ENCODE data around the gene KCNE4.

The KCNE4 gene, protein sequence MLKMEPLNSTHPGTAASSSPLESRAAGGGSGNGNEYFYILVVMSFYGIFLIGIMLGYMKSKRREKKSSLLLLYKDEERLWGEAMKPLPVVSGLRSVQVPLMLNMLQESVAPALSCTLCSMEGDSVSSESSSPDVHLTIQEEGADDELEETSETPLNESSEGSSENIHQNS

GRCh38 chr2:223051693-223052289 lies at the start of gene KCNE4:
Gene KCNE4, plus strand, starts transcription at chr2:223052190. Its CDS starts 641 bp downstream, at chr2:223052831.
- no peak for DNase-seq (ENCODE audit: low read depth, low spot score)

DNA sequence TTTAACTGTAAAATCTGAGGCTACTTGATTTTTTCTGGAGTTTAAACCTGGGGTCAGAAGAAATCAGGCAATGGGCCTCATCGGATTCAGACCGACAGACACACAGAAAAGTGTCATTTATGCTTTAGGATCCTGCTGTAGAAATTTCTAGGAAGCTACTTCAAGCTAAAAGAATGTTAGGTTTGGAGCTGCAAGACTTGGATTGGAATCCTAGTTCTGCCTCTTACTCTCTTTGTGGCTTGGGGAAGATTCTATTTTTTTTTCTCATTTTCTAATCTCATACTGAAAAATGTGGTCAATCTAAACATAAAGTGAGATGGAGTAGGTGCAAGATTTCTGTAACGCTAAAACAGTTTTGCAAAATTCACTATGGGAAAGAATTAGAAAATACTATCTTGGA lies 48.8 kb upstream of the KCNE4 start:
- no peak for DNase-seq (ENCODE audit: low read depth, low spot score)

- DNase-seq (ENCODE audit: low read depth, low spot score) = no peak
Measured at GRCh38 chr2:223005496-223005895, 46.5 kb upstream of the KCNE4 start.

DNA sequence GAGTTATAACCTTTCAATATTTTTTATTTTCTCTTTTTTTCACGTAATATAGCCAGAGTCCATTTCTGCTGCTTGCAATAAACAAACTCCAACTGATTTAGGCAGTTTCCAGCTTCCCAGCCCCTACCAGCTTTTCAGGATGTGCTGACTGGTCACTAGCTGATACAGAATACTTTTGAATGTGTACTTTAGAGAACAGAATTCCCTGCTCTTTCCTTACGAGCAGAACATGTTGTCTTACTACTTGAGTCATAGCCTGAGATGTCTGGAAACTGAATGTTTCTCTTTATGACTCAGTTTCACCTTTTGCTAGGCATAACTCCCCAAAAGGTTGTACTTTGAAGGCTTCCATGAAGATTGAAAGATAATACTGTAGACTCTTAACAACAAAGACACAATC lies 44.5 kb upstream of the KCNE4 start:
- no peak for DNase-seq (ENCODE audit: low read depth, low spot score)

DNA sequence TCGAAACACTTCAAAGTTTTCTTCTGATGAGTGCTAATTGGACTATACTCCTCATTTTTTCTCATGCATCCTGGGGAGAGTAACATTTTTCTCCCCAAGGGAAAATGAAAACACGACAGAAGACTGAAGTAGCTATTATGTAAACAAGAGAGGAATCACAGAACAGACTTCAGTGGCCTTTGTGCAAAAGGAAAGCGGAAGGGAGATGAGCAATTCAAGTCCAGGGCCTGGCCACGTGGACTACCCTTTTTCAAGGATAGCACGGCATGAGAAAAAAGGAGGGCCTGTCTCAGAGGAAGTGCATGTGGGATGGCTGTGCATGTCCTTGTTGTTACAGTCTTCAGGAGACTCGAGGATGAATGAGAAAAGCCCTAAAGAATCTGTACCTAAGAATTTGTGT lies 43.8 kb upstream of the KCNE4 start:
- no peak for DNase-seq (ENCODE audit: low read depth, low spot score)

DNA sequence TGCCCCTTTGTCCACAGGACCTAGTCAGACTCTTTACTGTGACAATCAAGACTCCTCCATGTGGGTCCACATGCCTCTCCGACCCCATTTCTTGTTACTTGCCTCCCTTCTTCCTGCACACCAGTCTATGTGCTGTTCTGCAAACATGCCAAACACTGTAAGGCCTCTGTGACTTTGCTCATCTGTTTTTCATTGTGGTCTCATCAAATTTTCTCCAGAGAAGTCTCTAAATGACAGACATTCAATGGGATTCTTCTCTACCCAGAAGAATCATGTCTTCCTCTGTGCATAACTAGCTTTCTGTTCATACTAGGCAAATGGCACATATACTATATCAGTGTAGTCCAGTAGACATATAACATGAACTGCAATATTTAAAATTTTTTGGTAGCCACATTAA lies 43.0 kb upstream of the KCNE4 start:
- DNase-seq (ENCODE audit: low read depth, low spot score) = no peak

- no peak for DNase-seq (ENCODE audit: low read depth, low spot score)
Measured at GRCh38 chr2:223010641-223011040, 41.3 kb upstream of the KCNE4 start.

DNA sequence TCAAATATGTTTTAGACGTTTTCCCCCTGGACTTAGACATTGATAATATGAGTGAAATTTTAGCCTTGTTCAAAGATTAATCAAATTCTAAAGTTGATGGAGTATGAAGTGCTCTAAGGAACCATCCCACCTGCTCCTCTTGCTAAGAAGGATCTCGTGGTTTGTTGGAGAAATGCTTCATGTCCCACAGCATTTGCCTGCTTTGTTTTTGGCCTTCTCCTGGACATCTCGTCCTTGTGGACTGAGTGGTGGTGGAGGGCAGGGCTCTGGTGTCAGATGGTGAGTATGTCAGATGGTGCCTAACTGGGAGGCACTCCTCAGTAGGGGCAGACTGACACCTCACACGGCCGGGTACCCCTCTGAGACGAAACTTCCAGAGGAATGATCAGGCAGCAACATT lies 39.7 kb upstream of the KCNE4 start:
- DNase-seq (ENCODE audit: low read depth, low spot score) = no peak

GRCh38 chr2:223019390-223019930 lies 32.5 kb upstream of the KCNE4 start:
- no peak for DNase-seq (ENCODE audit: low read depth, low spot score)

DNA sequence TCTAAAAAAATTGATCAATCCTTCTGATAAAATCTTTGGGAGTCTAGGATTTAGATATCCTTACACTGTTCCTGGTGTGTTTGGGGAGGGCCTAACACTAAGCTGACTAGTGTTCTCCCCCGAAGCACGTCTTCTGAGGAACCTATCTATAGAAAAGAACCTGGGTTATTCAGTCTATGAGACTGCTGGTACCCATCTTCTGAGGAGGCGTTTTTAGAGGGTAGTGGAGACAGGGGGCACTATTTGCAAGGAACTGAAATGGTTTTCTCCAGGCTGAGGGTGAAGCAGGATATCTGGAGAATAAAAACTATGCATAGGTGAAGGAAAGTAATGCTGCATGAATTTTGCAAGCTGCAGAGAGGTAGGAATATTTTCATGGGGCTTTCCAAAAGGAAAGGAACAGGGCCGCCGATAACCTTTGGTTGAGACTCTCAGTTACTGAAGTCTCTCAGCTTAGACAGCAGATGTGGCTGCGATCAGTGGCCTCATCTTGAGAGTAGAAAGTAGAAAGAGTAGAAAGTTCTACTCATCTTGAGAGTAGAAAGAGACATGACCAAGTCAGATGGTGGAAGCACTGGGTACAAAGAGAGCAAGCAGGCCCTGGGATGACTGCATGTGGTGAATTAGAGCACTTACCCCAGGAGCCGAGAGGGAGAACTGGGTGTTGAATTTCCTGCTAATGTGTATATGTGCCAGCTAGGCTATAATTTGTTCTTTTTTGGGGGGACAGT lies 31.8 kb upstream of the KCNE4 start:
- DNase-seq (ENCODE audit: low read depth, low spot score) = no peak

DNA sequence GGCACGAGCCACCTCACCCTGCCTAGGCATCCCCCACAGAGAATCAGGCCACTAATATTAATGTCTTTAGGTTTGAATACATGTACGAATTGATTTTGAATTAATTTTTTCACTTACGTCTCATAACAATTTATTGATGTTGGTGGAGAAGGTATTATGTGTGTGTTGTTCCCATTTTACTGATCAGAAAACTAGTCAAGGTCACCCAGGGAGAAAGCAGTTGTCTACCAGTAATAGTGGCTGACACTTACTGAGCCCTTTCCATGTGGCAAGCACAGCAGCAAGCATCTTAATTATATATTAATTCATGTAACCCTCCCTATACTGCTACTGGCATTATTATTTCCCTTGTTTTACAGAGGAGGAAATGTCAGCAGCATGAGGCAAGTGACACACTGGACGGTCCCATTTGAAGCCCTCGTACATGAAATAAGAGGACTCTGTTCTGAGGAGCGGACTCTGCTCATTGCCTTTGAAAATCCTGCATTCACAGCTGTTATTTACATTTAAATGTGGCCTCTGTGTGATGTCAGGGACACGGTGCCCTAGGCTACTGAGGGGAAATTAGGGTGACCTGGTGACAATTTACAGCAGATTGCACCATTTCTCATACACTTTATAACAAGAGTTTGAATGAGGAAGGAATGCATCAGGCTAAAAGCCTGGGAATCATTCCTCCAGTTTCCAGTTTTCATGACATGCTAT lies 30.9 kb upstream of the KCNE4 start:
- no peak for DNase-seq (ENCODE audit: low read depth, low spot score)

- no peak for DNase-seq (ENCODE audit: low read depth, low spot score)
Measured at GRCh38 chr2:223026357-223027110, 25.5 kb upstream of the KCNE4 start.

GRCh38 chr2:223027442-223027841 lies 24.5 kb upstream of the KCNE4 start:
- DNase-seq (ENCODE audit: low read depth, low spot score) = no peak

DNA sequence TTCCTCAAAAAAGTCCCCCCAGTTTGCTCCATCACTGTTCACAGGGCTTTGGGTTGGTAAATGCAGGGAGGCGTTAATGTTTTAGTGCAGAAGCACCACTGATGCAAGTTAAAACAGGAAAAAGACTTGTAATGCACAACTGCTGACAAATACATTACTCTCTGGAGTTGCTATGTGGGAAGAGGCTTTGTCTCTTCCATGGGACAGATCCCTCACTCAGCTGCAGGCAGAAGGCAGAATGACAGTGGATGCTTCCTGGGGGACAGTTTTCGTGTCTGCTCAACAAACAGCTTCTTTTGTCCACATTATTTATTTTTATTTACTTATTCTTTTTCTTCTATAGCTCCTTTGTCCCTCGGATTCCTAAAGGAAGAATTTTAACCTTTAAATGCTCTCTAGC lies 22.7 kb upstream of the KCNE4 start:
- no peak for DNase-seq (ENCODE audit: low read depth, low spot score)

DNA sequence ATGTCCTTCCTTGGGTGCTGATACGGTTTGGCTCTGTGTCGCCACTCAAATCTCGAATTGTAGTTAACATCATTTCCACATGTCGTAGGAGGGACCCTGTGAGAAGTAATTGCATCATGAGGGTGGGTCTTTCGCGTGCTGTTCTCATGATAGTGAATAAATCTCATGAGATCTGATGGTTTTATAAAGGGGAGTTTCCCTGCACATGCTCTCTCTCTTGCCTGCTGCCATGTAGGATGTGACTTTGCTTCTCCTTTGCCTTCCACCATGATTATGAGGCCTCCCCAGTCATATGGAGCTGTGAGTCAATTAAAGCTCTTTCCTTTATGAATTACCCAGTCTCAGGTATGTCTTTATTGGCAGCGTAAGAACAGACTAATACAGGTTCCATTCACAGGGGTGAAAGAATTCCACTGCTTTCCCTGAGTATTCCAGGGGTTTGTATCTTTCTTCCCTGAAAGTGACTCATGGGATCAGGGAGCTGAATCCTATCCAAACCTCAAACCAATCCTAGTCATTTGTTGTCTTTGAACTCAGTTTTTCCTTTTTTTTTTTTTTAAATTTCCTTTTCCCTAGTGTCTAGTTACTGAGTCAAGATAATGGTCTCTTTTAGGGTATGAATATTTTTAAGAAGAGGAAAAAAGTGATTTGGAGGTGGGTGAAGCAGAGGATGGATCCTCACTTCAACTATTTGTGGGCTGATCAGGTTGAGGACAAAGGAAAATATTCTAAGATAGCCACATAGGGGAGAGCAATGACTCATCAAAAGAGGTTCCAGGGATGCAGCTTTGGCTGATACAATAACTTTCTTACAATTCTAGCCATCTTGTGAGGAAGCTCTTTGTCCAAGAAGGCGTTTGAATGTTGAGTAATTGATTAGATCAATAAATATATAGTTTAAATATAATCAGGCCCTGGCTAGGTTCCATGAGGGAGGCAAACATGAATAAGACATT lies 19.5 kb upstream of the KCNE4 start:
- no peak for DNase-seq (ENCODE audit: low read depth, low spot score)

DNA sequence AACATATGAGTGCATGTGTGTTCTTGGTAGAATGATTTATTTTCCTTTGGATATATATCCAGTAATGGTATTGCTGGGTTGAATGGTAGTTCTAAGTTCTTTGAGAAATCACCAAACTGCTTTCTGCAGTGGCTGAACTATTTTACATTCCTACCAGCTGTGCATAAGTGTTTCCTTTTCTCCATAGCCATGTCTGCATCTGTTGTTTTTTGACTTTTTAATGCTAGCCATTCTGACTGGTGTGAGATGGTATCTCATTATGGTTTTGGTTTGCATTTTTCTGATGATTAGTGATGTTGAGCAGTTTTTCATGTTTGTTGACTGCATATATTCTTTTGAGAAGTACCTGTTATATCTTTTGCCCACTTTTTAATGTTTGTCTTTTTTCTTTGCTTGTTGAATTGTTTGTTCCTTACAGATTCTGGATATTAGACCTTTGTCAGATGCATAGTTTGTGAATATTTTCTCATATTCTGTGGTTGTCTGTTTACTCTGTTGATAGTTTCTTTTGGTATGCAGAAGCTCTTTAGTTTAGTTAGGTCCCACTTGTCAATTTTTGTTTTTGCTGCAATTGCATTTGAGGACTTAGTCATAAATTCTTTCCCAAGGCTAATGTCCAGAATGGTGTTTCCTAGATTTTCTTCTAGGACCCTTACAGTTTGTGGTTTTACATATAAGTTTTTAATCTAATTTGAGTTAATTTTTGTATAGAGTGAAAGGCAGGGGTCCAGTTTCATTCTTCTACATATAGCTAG lies 17.6 kb upstream of the KCNE4 start:
- DNase-seq (ENCODE audit: low read depth, low spot score) = no peak

GRCh38 chr2:223036790-223037444 lies 15.1 kb upstream of the KCNE4 start:
- no peak for DNase-seq (ENCODE audit: low read depth, low spot score)

- no peak for DNase-seq (ENCODE audit: low read depth, low spot score)
Measured at GRCh38 chr2:223037445-223037800, 14.6 kb upstream of the KCNE4 start.

GRCh38 chr2:223039618-223040017 lies 12.4 kb upstream of the KCNE4 start:
- DNase-seq (ENCODE audit: low read depth, low spot score) = no peak

Measured in activated CD4-positive, CD25-positive, alpha-beta regulatory T cell treated with anti-CD3 and anti-CD28 coated beads, Interleukin-2, amount 50 U/mL, for 16 hours (primary cell).